Astrocyte (in vitro differentiated cells and primary cell): ENCODE data around the gene ZNF277. TPM values are rescaled to one million over a fixed set of nuclear protein-coding genes. Genes with fewer than 3 reads are reported as not detected.

Source experiments
- DNase-seq: peaks from one replicate; pipeline ENCODE4 v3.0.0-alpha.2; 2010; ENCODE audit warnings: low read depth
- FAIRE-seq: peaks from 2 replicates; lab custom pipeline; 2011; peaks lifted over from hg19 to GRCh38; lab: Jason Lieb, UNC
- H2AFZ ChIP-seq: 2 replicates; pipeline ENCODE4 v1.6.0; 2012; ENCODE audit warnings: low read depth, low read length, inconsistent platforms
- H3K27ac ChIP-seq: 2 replicates; pipeline ENCODE4 v1.5.1; 2011; ENCODE audit warnings: low read depth, low read length, inconsistent platforms
- H3K27me3 ChIP-seq: 2 replicates; pipeline ENCODE4 v1.6.0; 2011; ENCODE audit warnings: low read length, inconsistent platforms; ENCODE audit not compliant: insufficient read depth
- H3K36me3 ChIP-seq: 2 replicates; pipeline ENCODE4 v1.5.1; 2011; ENCODE audit warnings: low read length, inconsistent platforms; ENCODE audit not compliant: insufficient read depth
- H3K4me1 ChIP-seq: 2 replicates; pipeline ENCODE4 v1.5.1; 2011; ENCODE audit warnings: low read length, inconsistent platforms; ENCODE audit not compliant: insufficient read depth
- H3K4me2 ChIP-seq: 2 replicates; pipeline ENCODE4 v1.6.0; 2012; ENCODE audit warnings: low read length, inconsistent platforms
- H3K4me3 ChIP-seq: 2 replicates; pipeline ENCODE4 v1.5.1; 2011; ENCODE audit warnings: low read depth, mild to moderate bottlenecking, low read length, inconsistent platforms; ENCODE audit not compliant: insufficient read depth
- H3K79me2 ChIP-seq: 2 replicates; pipeline ENCODE4 v1.6.0; 2012; ENCODE audit warnings: mild to moderate bottlenecking, low read length, inconsistent platforms; ENCODE audit not compliant: insufficient read depth
- H3K9ac ChIP-seq: 2 replicates; pipeline ENCODE4 v1.6.0; 2012; ENCODE audit warnings: mild to moderate bottlenecking, low read length, inconsistent platforms
- H3K9me3 ChIP-seq: 2 replicates; pipeline ENCODE4 v1.5.1; 2012; ENCODE audit warnings: low read depth, mild to moderate bottlenecking, low read length, inconsistent platforms; ENCODE audit not compliant: insufficient read depth
- H4K20me1 ChIP-seq: 2 replicates; pipeline ENCODE4 v1.6.0; 2012; ENCODE audit warnings: low read length, inconsistent platforms; ENCODE audit not compliant: insufficient read depth
- H3K27ac Mint-ChIP-seq: one replicate; pipeline ENCODE4 v1.8.0; 2021; ENCODE audit warnings: mild to moderate bottlenecking, mixed read lengths; ENCODE audit not compliant: unreplicated experiment
- H3K27me3 Mint-ChIP-seq: one replicate; pipeline ENCODE4 v1.8.0; 2021; ENCODE audit warnings: low read depth, mixed read lengths; ENCODE audit not compliant: unreplicated experiment
- H3K36me3 Mint-ChIP-seq: one replicate; pipeline ENCODE4 v1.8.0; 2021; ENCODE audit warnings: low read depth, mixed read lengths; ENCODE audit not compliant: unreplicated experiment
- H3K4me1 Mint-ChIP-seq: one replicate; pipeline ENCODE4 v1.8.0; 2021; ENCODE audit warnings: low read depth, mixed read lengths; ENCODE audit not compliant: unreplicated experiment
- H3K4me3 Mint-ChIP-seq: one replicate; pipeline ENCODE4 v1.8.0; 2021; ENCODE audit warnings: mild to moderate bottlenecking, moderate library complexity, mixed read lengths; ENCODE audit not compliant: unreplicated experiment
- H3K9me3 Mint-ChIP-seq: one replicate; pipeline ENCODE4 v1.8.0; 2021; ENCODE audit warnings: mild to moderate bottlenecking, mixed read lengths; ENCODE audit not compliant: unreplicated experiment
- CTCF ChIP-seq: IDR thresholded peaks from 2 replicates; pipeline ENCODE4 v1.5.1; 2011; ENCODE audit warnings: low read depth, mild to moderate bottlenecking, inconsistent platforms, low read length, moderate library complexity; ENCODE audit not compliant: insufficient read depth
- EZH2 ChIP-seq: IDR thresholded peaks from 2 replicates; pipeline ENCODE4 v1.6.1; 2012; ENCODE audit warnings: mild to moderate bottlenecking, low read length, inconsistent platforms; ENCODE audit not compliant: insufficient read depth
- total RNA-seq: library from RNA; stranded (reverse); gene quantifications from 2 replicates; pipeline ENCODE4 v1.2.1, GENCODE V29; 2021

ZNF277 gene
- total RNA-seq, 1 donor from 2014 or later, result 23.0 TPM

DNA sequence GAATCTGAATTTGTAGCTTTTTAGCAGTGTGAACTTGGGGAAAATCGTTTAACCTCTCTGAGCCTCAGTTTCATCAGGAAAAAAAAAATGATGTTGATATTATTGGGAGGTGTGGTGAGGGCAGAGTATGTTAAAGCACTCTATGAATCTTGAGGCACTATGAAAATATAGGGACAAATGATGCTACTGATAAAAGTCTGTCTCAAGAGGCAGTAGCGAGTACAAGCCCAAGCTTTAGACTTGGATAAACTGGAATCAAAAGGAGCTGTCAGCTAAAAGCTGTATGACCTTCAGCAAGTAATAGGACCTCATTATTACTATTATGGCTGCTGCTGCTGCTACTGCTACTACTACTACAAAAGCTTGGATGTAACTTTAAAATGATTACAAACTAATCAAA, 8.4 kb downstream of the ZNF277 start:
- no peaks in the 10 kb centered on the region for H3K9me3 Mint-ChIP-seq
- Histone ChIP-seq H3K36me3 (no peaks in the 10 kb centered on the region), H3K27ac (no peak overlapping the region), H3K79me2 (peaks cover 40% of the 10 kb centered on the region), H3K4me2 (no peak overlapping the region), H4K20me1 (peaks cover 46% of the 10 kb centered on the region), H2AFZ (no peak overlapping the region), H3K27me3 (no peaks in the 10 kb centered on the region), H3K9me3 (no peaks in the 10 kb centered on the region), H3K9ac (no peak overlapping the region), H3K4me3 (no peak overlapping the region), H3K4me1 (no peaks in the 10 kb centered on the region)
- DNase-seq (no peak), FAIRE-seq (no peak)
- no peak overlapping the region for H3K27ac Mint-ChIP-seq
- no peaks in the 10 kb centered on the region for H3K27me3 Mint-ChIP-seq
- peaks cover 7% of the 10 kb centered on the region for H3K36me3 Mint-ChIP-seq
- H3K4me3 Mint-ChIP-seq, result no peak overlapping the region
- peaks cover 23% of the 10 kb centered on the region for H3K4me1 Mint-ChIP-seq
- no peak for TF ChIP-seq CTCF
- TF ChIP-seq EZH2, result no peak

DNA sequence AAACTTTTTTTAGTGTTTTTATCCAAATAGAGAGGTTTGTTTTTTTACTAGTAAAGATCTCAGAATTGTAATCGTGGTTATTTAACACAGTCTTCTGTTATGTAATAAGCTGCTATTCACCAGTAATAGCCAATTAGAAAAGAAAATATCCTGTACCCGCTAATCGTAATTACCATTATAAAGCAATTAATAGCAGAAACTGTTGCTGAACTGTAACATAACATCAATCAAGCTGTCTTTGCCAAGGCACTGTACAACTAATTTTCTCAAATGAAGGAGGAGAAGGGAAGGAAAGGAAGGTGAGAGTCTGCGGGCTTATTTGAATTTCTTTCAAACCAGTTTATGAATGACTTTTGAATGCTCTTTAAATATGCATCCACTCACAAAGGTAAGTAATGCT, 9.3 kb downstream of the ZNF277 start:
- H3K9me3 Mint-ChIP-seq, result no peaks in the 10 kb centered on the region
- peaks cover 52% of the 10 kb centered on the region for H4K20me1 ChIP-seq
- no peak overlapping the region for H3K4me3 ChIP-seq
- no peaks in the 10 kb centered on the region for H3K27me3 Mint-ChIP-seq
- H3K79me2 ChIP-seq, result peaks cover 39% of the 10 kb centered on the region
- no peaks in the 10 kb centered on the region for H3K36me3 ChIP-seq
- no peak for TF ChIP-seq EZH2
- TF ChIP-seq CTCF, result no peak
- no peak overlapping the region for H3K4me2 ChIP-seq
- no peak overlapping the region for H2AFZ ChIP-seq
- H3K36me3 Mint-ChIP-seq, result peaks cover 11% of the 10 kb centered on the region
- H3K4me1 ChIP-seq, result no peaks in the 10 kb centered on the region
- H3K27ac ChIP-seq, result no peak overlapping the region
- DNase-seq, result no peak
- no peak overlapping the region for H3K27ac Mint-ChIP-seq
- H3K27me3 ChIP-seq, result no peaks in the 10 kb centered on the region
- H3K9me3 ChIP-seq, result no peaks in the 10 kb centered on the region
- H3K4me1 Mint-ChIP-seq, result peaks cover 23% of the 10 kb centered on the region
- no peak for FAIRE-seq
- no peak overlapping the region for H3K4me3 Mint-ChIP-seq
- no peak overlapping the region for H3K9ac ChIP-seq

GRCh38 chr7:112220877-112221434, 14.5 kb downstream of the ZNF277 start:
- Histone ChIP-seq H3K27me3 (no peaks in the 10 kb centered on the region), H3K4me2 (no peak overlapping the region), H3K9ac (no peak overlapping the region), H3K27ac (no peak overlapping the region), H2AFZ (no peak overlapping the region), H4K20me1 (peaks cover 36% of the 10 kb centered on the region), H3K4me3 (no peak overlapping the region), H3K79me2 (peaks cover 9% of the 10 kb centered on the region), H3K4me1 (no peaks in the 10 kb centered on the region), H3K9me3 (no peaks in the 10 kb centered on the region), H3K36me3 (no peaks in the 10 kb centered on the region)
- no peak for TF ChIP-seq CTCF
- no peak for TF ChIP-seq EZH2
- Mint-ChIP-seq H3K4me1 (peaks cover 3% of the 10 kb centered on the region), H3K36me3 (peaks cover 11% of the 10 kb centered on the region), H3K4me3 (no peak overlapping the region), H3K9me3 (no peaks in the 10 kb centered on the region), H3K27me3 (no peaks in the 10 kb centered on the region), H3K27ac (no peak overlapping the region)
- FAIRE-seq (no peak), DNase-seq (no peak)
